ENCODE measurements around the gene KCNQ1OT1. TPM values are rescaled to one million over a fixed set of nuclear protein-coding genes. Genes with fewer than 3 reads are reported as not detected.

The KCNQ1OT1 gene
- total and polyA plus RNA-seq, 4 donors, result 0.05 to 4.9 (median 0.61) TPM

GRCh38 chr11:2739531-2740274 is 39.9 kb upstream of the KCNQ1OT1 start:
- Histone ChIP-seq H3K9ac (ENCODE audit: low read depth in 1 of 2, low read length in 2 of 2) (no peak overlapping the region), H3K27ac (ENCODE audit: low read depth in 1 of 2, low read length in 2 of 2) (no peak overlapping the region), H3K4me1 (ENCODE audit: control insufficient read depth in 4 of 4, insufficient read depth in 4 of 4, low read length in 3 of 4) (no peaks in the 10 kb centered on the region), H3K36me3 (ENCODE audit: control insufficient read depth in 4 of 4, insufficient read depth in 3 of 4, low read depth in 1 of 4, low read length in 3 of 4) (no peaks in the 10 kb centered on the region), H3K9me3 (ENCODE audit: control insufficient read depth in 4 of 4, low read length in 3 of 4) (no peaks in the 10 kb centered on the region), H3K27me3 (ENCODE audit: control insufficient read depth in 4 of 4, insufficient read depth in 4 of 4, low read length in 3 of 4) (no peaks in the 10 kb centered on the region), H3K4me3 (ENCODE audit: low read depth in 1 of 3, low read length in 3 of 3) (no peak overlapping the region)
- no peak for DNase-seq (ENCODE audit: low spot score)
- 93% methylated on average over 18 of the region's 18 CpGs for WGBS
- TF ChIP-seq JUND (IDR thresholded peaks at IDR 0.05) (no peak), CTCF (IDR thresholded peaks at IDR 0.05; ENCODE audit: low read depth, low read length, missing input control) (no peak), FOXA1 (IDR thresholded peaks at IDR 0.05) (no peak), TAF1 (conservative IDR thresholded peaks at IDR 0.05) (no peak), RAD21 (IDR thresholded peaks at IDR 0.05) (no peak), NR2F2 (IDR thresholded peaks at IDR 0.05) (no peak), RXRA (IDR thresholded peaks at IDR 0.05) (no peak)
- TF ChIP-seq, protein P1, sequence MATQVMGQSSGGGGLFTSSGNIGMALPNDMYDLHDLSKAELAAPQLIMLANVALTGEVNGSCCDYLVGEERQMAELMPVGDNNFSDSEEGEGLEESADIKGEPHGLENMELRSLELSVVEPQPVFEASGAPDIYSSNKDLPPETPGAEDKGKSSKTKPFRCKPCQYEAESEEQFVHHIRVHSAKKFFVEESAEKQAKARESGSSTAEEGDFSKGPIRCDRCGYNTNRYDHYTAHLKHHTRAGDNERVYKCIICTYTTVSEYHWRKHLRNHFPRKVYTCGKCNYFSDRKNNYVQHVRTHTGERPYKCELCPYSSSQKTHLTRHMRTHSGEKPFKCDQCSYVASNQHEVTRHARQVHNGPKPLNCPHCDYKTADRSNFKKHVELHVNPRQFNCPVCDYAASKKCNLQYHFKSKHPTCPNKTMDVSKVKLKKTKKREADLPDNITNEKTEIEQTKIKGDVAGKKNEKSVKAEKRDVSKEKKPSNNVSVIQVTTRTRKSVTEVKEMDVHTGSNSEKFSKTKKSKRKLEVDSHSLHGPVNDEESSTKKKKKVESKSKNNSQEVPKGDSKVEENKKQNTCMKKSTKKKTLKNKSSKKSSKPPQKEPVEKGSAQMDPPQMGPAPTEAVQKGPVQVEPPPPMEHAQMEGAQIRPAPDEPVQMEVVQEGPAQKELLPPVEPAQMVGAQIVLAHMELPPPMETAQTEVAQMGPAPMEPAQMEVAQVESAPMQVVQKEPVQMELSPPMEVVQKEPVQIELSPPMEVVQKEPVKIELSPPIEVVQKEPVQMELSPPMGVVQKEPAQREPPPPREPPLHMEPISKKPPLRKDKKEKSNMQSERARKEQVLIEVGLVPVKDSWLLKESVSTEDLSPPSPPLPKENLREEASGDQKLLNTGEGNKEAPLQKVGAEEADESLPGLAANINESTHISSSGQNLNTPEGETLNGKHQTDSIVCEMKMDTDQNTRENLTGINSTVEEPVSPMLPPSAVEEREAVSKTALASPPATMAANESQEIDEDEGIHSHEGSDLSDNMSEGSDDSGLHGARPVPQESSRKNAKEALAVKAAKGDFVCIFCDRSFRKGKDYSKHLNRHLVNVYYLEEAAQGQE (IDR thresholded peaks at IDR 0.05), result no peak

GRCh38 chr11:2738551-2739431 is 39.0 kb upstream of the KCNQ1OT1 start:
- H3K36me3 ChIP-seq (ENCODE audit: control insufficient read depth in 4 of 4, insufficient read depth in 3 of 4, low read depth in 1 of 4, low read length in 3 of 4), result no peaks in the 10 kb centered on the region
- 94% methylated on average over 14 of the region's 14 CpGs for WGBS
- no peak overlapping the region for H3K4me3 ChIP-seq (ENCODE audit: low read depth in 1 of 3, low read length in 3 of 3)
- H3K27me3 ChIP-seq (ENCODE audit: control insufficient read depth in 4 of 4, insufficient read depth in 4 of 4, low read length in 3 of 4), result no peaks in the 10 kb centered on the region
- no peaks in the 10 kb centered on the region for H3K9me3 ChIP-seq (ENCODE audit: control insufficient read depth in 4 of 4, low read length in 3 of 4)
- H3K4me1 ChIP-seq (ENCODE audit: control insufficient read depth in 4 of 4, insufficient read depth in 4 of 4, low read length in 3 of 4), result no peaks in the 10 kb centered on the region
- H3K9ac ChIP-seq (ENCODE audit: low read depth in 1 of 2, low read length in 2 of 2), result no peak overlapping the region
- TF ChIP-seq ATF3 (IDR thresholded peaks at IDR 0.05) (no peak), NR2F2 (IDR thresholded peaks at IDR 0.05) (no peak), RAD21 (IDR thresholded peaks at IDR 0.05) (no peak), SP1 (IDR thresholded peaks at IDR 0.05) (no peak), HNF4G (IDR thresholded peaks at IDR 0.05) (no peak), HNF4A (conservative IDR thresholded peaks at IDR 0.05) (no peak), RXRA (IDR thresholded peaks at IDR 0.05) (no peak), TAF1 (conservative IDR thresholded peaks at IDR 0.05) (no peak), MAX (IDR thresholded peaks at IDR 0.05) (no peak), GABPA (IDR thresholded peaks at IDR 0.05 in 1 of 2, conservative IDR thresholded peaks at IDR 0.05 in 1 of 2) (no peak), EGR1 (IDR thresholded peaks at IDR 0.05; ENCODE audit: low read depth in 2 of 2) (no peak), YY1 (IDR thresholded peaks at IDR 0.05) (no peak), FOXA1 (IDR thresholded peaks at IDR 0.05) (no peak), JUND (IDR thresholded peaks at IDR 0.05) (no peak)
- no peak for DNase-seq (ENCODE audit: low spot score)
- no peak overlapping the region for H3K27ac ChIP-seq (ENCODE audit: low read depth in 1 of 2, low read length in 2 of 2)
